Breast epithelium (tissue), 4 donors: ENCODE results near the gene JPH3. TPM values are rescaled to one million over a fixed set of nuclear protein-coding genes. Genes with fewer than 3 reads are reported as not detected.

Source experiments
- DNase-seq, 2 donors: peaks; one replicate each; pipeline ENCODE4 v3.0.0-alpha.2; 2019; ENCODE audit warnings: low spot score in 2 of 2
- H3K27ac ChIP-seq, 2 donors: fragments of 200-600 bp; sonication (generic) in 1 of 2; one replicate each; pipeline ENCODE4 v1.5.1; 2016 to 2019; ENCODE audit warnings: mild to moderate bottlenecking in 1 of 2
- H3K27me3 ChIP-seq, 2 donors: fragments of 200-600 bp; sonication (generic) in 1 of 2; one replicate each; pipeline versions ENCODE4 v1.5.1 to v1.6.0; 2017 to 2019; ENCODE audit warnings: control low read depth in 1 of 2, mild to moderate bottlenecking in 1 of 2
- H3K36me3 ChIP-seq: fragments of 200-600 bp; one replicate; pipeline ENCODE4 v1.5.1; 2019
- H3K4me1 ChIP-seq, 2 donors: fragments of 200-600 bp; sonication (generic); one replicate each; pipeline ENCODE4 v1.5.1; 2016 to 2019; ENCODE audit warnings: control low read depth in 1 of 2
- H3K4me3 ChIP-seq, 3 donors: fragments of 200-600 bp; sonication (generic); 1 replicate in 2 of 3; 2 replicates in 1 of 3; pipeline ENCODE4 v1.5.1; 2016 to 2019; ENCODE audit warnings: mild to moderate bottlenecking in 3 of 3, moderate library complexity in 2 of 3
- H3K9me3 ChIP-seq, 2 donors: fragments of 200-600 bp; sonication (generic) in 1 of 2; one replicate each; pipeline ENCODE4 v1.5.1; 2016 to 2019; ENCODE audit warnings: control low read depth in 1 of 2
- POLR2A ChIP-seq: fragments of 450-650 bp; IDR thresholded peaks from one replicate; pipeline ENCODE4 v1.6.1; 2016; ENCODE audit warnings: antibody characterized with exemption, mild to moderate bottlenecking, moderate library complexity
- POLR2AphosphoS5 ChIP-seq, 3 donors: sonication (generic); formaldehyde crosslinking; IDR thresholded peaks; one replicate each; pipeline ENCODE4 v1.6.1; 2017; ENCODE audit warnings: antibody characterized with exemption in 3 of 3
- intact Hi-C: fragments of 100-400 bp; cut with DNase I; formaldehyde crosslinking; loops from one replicate; pipeline ENCODE4 v1.15.1; 2023; ENCODE audit warnings: low total_unique reads
- total RNA-seq, 3 donors: library from RNA; depleted of rRNA; stranded (reverse); fragments of >200 nt; gene quantifications; one replicate each; pipeline ENCODE4 v1.1.0, GENCODE V29; 2016
- TF ChIP-seq, protein P1 (sequence below), 3 donors: fragments of 450-650 bp; IDR thresholded peaks; one replicate each; pipeline ENCODE4 v1.5.1; 2016 to 2017; ENCODE audit warnings: antibody characterized with exemption in 3 of 3, mild to moderate bottlenecking in 3 of 3, moderate library complexity in 3 of 3

The JPH3 gene
- total RNA-seq, 3 donors from 2014 or later: 0.33 TPM; not detected in 2

- no peak for TF ChIP-seq POLR2A
- TF ChIP-seq, protein P1, sequence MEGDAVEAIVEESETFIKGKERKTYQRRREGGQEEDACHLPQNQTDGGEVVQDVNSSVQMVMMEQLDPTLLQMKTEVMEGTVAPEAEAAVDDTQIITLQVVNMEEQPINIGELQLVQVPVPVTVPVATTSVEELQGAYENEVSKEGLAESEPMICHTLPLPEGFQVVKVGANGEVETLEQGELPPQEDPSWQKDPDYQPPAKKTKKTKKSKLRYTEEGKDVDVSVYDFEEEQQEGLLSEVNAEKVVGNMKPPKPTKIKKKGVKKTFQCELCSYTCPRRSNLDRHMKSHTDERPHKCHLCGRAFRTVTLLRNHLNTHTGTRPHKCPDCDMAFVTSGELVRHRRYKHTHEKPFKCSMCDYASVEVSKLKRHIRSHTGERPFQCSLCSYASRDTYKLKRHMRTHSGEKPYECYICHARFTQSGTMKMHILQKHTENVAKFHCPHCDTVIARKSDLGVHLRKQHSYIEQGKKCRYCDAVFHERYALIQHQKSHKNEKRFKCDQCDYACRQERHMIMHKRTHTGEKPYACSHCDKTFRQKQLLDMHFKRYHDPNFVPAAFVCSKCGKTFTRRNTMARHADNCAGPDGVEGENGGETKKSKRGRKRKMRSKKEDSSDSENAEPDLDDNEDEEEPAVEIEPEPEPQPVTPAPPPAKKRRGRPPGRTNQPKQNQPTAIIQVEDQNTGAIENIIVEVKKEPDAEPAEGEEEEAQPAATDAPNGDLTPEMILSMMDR (IDR thresholded peaks at IDR 0.05): no peak
- TF ChIP-seq POLR2AphosphoS5 (IDR thresholded peaks at IDR 0.05): no peak
- peaks cover 12 to 15% of the 10 kb centered on the region in 2 donors for H3K9me3 ChIP-seq
- no peak for DNase-seq
- no peak overlapping the region for H3K4me3 ChIP-seq
- no peaks in the 10 kb centered on the region for H3K36me3 ChIP-seq
- H3K27ac ChIP-seq: no peak overlapping the region
- intact Hi-C loops: no loop called here
- H3K27me3 ChIP-seq: peaks cover 0 to 51% of the 10 kb centered on the region in 2 donors
- H3K4me1 ChIP-seq: no peaks in the 10 kb centered on the region
These were observed 24.1 kb downstream of the JPH3 start for GRCh38 chr16:87626401-87626800.

- TF ChIP-seq POLR2AphosphoS5 (IDR thresholded peaks at IDR 0.05) (no peak), POLR2A (no peak)
- TF ChIP-seq, protein P1 (IDR thresholded peaks at IDR 0.05): no peak
- no peak for DNase-seq
- no peaks in the 10 kb centered on the region for H3K4me1 ChIP-seq
- H3K27me3 ChIP-seq: peaks cover 0 to 51% of the 10 kb centered on the region in 2 donors
- intact Hi-C loops: no loop called here
- no peaks in the 10 kb centered on the region for H3K36me3 ChIP-seq
- no peak overlapping the region for H3K27ac ChIP-seq
- H3K4me3 ChIP-seq: no peak overlapping the region
- H3K9me3 ChIP-seq: peaks cover 12 to 17% of the 10 kb centered on the region in 2 donors
These were observed 24.6 kb downstream of the JPH3 start for GRCh38 chr16:87626905-87627304.

DNA sequence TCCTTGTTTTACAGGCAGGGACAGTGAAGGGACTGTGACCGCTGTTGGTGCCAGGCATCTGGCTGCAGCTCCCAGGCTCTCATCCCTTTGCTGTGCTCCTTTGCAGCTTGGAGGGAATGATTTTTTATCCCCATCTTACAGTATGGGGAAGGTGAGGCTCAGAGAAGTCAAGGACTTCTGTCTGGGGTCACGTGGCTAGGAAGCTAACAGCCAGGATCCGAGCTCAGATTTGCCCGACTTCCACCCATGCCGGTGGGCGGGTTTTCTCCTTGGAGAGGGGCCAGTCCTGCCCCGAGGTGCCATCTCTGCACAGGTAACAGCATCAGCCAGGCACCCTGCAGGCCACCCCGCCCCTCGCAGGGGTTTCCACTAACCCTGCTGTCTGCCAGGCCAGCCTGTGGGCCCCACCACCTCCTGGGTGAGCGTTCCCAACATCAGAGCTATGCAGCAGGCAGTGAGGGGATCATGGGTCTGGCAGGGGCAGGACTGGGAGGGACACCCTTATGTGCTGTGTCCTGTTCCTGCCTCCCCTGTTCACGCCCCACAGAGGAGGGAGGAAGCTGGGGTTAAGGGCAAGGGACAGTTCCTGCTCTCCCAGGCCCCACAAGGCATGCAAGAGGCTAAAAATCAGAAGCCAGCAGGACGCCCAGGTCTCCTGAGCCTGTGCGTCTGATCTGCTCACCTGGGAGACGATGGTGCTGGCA lies 25.4 kb downstream of the JPH3 start:
- TF ChIP-seq POLR2AphosphoS5 (IDR thresholded peaks at IDR 0.05) (no peak), POLR2A (no peak)
- TF ChIP-seq, protein P1 (IDR thresholded peaks at IDR 0.05): no peak
- intact Hi-C loops: no loop called here

DNA sequence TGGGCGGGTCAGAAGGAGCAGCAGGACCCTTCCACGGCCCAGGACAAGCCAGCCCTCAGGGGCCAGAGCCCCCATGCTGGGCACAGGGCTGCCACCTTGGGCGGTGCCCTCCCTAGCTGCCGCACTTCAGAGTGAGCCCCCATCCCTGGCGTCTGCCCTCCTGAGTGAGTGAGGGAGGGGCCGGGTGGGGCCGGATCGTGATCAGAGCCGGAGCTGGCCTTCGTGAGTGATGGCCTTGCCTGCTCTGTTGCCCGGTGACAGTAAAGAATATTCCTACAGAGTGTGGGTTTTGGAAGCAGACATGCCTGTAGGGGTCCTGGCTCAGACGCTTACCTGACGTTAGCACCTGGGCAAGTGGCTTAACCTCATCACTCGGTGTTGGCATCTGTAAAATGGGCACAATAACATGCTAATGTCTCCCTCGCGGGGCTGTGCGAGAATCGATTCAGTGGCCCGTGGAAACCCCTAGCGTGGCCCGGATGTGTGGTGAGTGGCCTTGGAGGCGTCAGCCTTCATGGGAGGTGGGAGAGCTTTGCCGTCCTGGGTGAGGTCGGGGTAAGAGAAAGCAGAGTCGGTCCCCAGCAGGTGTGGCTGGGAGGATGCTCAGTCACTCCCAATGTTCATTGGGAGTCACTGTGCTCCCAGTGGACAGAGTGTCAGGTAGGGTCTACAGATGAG lies 26.1 kb downstream of the JPH3 start:
- intact Hi-C loops: no loop called here
- no peak for DNase-seq
- H3K4me3 ChIP-seq: no peak overlapping the region
- peaks cover 0 to 57% of the 10 kb centered on the region in 2 donors for H3K27me3 ChIP-seq
- TF ChIP-seq POLR2A: no peak
- no peak for TF ChIP-seq POLR2AphosphoS5 (IDR thresholded peaks at IDR 0.05)
- TF ChIP-seq, protein P1 (IDR thresholded peaks at IDR 0.05): no peak
- no peak overlapping the region for H3K27ac ChIP-seq
- H3K4me1 ChIP-seq: no peaks in the 10 kb centered on the region
- no peaks in the 10 kb centered on the region for H3K36me3 ChIP-seq
- H3K9me3 ChIP-seq: peaks cover 12 to 17% of the 10 kb centered on the region in 2 donors

More for the DNA sequence above, 25.4 kb downstream of the JPH3 start:
- no peak for DNase-seq
- Histone ChIP-seq H3K36me3 (no peaks in the 10 kb centered on the region), H3K4me1 (no peaks in the 10 kb centered on the region), H3K9me3 (peaks cover 12 to 17% of the 10 kb centered on the region in 2 donors), H3K27me3 (peaks cover 0 to 54% of the 10 kb centered on the region in 2 donors), H3K27ac (no peak overlapping the region), H3K4me3 (no peak overlapping the region)

DNA sequence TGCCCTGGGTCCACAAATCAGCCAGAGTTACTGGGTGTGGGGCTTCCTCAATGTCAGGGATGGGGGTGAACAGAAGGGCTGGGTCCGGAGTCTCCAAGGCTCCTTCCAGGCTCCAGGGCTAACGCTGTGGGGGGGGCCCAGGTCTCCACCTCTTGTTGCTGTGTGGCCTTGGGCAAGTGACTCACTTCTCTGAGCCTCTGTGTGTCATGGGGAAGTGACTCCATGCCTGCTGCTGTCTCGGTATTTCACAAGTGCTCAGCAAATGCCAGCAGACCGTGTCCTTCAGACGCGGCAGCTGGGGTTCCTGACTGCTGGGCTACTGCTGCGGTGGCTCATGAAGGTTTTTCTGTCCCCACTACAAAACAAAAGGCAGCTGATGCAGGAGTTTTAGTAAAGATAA lies 26.6 kb downstream of the JPH3 start:
- H3K4me1 ChIP-seq: no peaks in the 10 kb centered on the region
- intact Hi-C loops: no loop called here
- peaks cover 12 to 17% of the 10 kb centered on the region in 2 donors for H3K9me3 ChIP-seq
- TF ChIP-seq POLR2A: no peak
- no peak for TF ChIP-seq POLR2AphosphoS5 (IDR thresholded peaks at IDR 0.05)
- TF ChIP-seq, protein P1 (IDR thresholded peaks at IDR 0.05): no peak
- H3K36me3 ChIP-seq: no peaks in the 10 kb centered on the region
- H3K4me3 ChIP-seq: no peak overlapping the region
- H3K27ac ChIP-seq: no peak overlapping the region
- H3K27me3 ChIP-seq: peaks cover 0 to 61% of the 10 kb centered on the region in 2 donors
- no peak for DNase-seq
